HUES64 (cell line): ENCODE data around the gene GSS.

Experiments used
- H3K27ac ChIP-seq: 2 replicates; pipeline ENCODE4 v1.7.0; 2013; ENCODE audit warnings: low read depth, low read length, inconsistent platforms
- H3K27me3 ChIP-seq: 2 replicates; pipeline ENCODE4 v1.6.1; 2013; ENCODE audit warnings: mild to moderate bottlenecking, low read length; ENCODE audit not compliant: insufficient read depth
- H3K36me3 ChIP-seq: 2 replicates; pipeline ENCODE4 v1.6.1; 2013; ENCODE audit warnings: mild to moderate bottlenecking, low read length; ENCODE audit not compliant: insufficient read depth
- H3K4me1 ChIP-seq: 2 replicates; pipeline ENCODE4 v1.6.1; 2013; ENCODE audit warnings: mild to moderate bottlenecking, low read length, moderate library complexity; ENCODE audit not compliant: insufficient read depth
- H3K4me3 ChIP-seq: 2 replicates; pipeline ENCODE4 v1.5.1; 2013; ENCODE audit warnings: mild to moderate bottlenecking, low read length, moderate library complexity
- H3K9ac ChIP-seq: 2 replicates; pipeline ENCODE4 v1.6.1; 2013; ENCODE audit warnings: mild to moderate bottlenecking, low read depth, low read length
- H3K9me3 ChIP-seq: 2 replicates; pipeline ENCODE4 v1.6.1; 2013; ENCODE audit warnings: low read depth, low read length; ENCODE audit not compliant: insufficient read depth
- WGBS: fragments of 150-250, 120-280 bp; methylation state at CpG from one replicate; pipeline ENCODE4 v1.1.7; 2013; ENCODE audit warnings: missing lambda C conversion rate; 5-methylcytosine and 5-hydroxymethylcytosine counted together

Gene GSS

DNA sequence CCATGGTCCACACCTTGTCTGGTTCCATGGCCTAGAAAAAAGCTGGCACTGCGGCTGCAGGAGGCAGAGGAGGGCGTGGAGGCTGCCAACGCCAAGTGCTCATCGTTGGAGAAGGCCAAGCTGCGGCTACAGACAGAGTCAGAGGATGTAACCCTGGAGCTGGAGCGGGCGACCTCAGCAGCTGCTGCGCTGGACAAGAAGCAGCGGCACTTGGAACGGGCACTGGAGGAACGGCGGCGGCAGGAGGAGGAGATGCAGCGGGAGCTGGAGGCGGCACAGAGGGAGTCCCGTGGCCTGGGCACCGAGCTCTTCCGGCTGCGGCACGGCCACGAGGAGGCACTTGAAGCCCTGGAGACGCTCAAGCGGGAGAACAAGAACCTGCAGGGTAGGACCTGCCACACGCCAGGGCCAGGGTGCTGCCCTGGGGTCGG is 43.4 kb upstream of the GSS start:
- no peaks in the 10 kb centered on the region for H3K27me3 ChIP-seq
- no peaks in the 10 kb centered on the region for H3K9me3 ChIP-seq
- H3K4me1 ChIP-seq, result no peaks in the 10 kb centered on the region
- H3K27ac ChIP-seq, result no peak overlapping the region
- no peak overlapping the region for H3K9ac ChIP-seq
- no peak overlapping the region for H3K4me3 ChIP-seq
- WGBS, result 95% methylated on average over 25 of the region's 25 CpGs
- peaks cover 53% of the 10 kb centered on the region for H3K36me3 ChIP-seq

DNA sequence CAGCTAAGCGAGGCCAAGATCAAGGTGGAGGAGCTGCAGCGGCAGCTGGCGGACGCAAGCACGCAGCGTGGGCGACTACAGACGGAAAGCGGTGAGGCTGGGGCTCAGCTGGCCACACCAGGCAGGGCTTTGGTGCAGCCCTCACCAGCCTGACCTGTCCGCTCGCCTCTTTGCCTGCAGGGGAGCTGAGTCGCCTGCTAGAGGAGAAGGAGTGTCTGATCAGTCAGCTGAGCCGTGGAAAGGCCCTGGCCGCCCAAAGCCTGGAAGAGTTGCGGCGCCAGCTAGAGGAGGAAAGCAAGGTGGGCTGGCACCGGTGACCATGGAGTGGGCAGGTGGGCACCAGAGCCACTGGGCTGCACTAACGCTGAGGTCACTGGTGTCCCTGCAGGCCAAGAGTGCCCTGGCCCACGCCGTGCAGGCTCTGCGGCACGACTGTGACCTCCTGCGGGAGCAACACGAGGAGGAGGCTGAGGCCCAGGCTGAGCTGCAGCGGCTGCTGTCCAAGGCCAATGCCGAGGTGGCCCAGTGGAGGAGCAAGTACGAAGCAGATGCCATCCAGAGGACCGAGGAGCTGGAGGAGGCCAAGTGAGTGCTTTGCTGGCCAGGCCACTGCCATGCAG is 42.8 kb upstream of the GSS start:
- H3K9me3 ChIP-seq, result no peaks in the 10 kb centered on the region
- H3K27ac ChIP-seq, result no peak overlapping the region
- H3K9ac ChIP-seq, result no peak overlapping the region
- no peak overlapping the region for H3K4me3 ChIP-seq
- H3K27me3 ChIP-seq, result no peaks in the 10 kb centered on the region
- peaks cover 51% of the 10 kb centered on the region for H3K36me3 ChIP-seq
- 92% methylated on average over 28 of the region's 28 CpGs for WGBS
- no peaks in the 10 kb centered on the region for H3K4me1 ChIP-seq

DNA sequence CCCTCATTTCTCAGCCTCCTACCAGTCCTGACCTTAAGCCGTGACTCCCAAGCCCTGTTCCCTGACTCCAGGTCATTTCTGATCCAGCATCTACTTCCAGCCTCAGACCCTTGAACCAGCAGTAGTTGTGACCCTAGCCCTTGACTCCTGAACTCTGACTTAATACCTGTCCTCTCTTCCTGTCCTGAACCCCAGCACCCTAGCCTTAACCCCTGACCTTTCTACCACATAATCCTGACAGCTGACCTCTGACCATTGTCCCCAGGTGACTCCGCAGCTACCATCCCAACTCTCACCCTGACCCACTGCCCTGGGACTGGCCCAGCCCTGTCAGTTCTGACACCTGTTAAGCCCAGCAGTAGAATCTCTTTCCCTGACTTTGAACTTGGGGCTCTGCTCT is 42.2 kb upstream of the GSS start:
- no peaks in the 10 kb centered on the region for H3K9me3 ChIP-seq
- no peak overlapping the region for H3K9ac ChIP-seq
- WGBS, result 95% methylated on average over 2 of the region's 2 CpGs
- no peaks in the 10 kb centered on the region for H3K27me3 ChIP-seq
- peaks cover 44% of the 10 kb centered on the region for H3K36me3 ChIP-seq
- no peaks in the 10 kb centered on the region for H3K4me1 ChIP-seq
- H3K27ac ChIP-seq, result no peak overlapping the region
- H3K4me3 ChIP-seq, result no peak overlapping the region

DNA sequence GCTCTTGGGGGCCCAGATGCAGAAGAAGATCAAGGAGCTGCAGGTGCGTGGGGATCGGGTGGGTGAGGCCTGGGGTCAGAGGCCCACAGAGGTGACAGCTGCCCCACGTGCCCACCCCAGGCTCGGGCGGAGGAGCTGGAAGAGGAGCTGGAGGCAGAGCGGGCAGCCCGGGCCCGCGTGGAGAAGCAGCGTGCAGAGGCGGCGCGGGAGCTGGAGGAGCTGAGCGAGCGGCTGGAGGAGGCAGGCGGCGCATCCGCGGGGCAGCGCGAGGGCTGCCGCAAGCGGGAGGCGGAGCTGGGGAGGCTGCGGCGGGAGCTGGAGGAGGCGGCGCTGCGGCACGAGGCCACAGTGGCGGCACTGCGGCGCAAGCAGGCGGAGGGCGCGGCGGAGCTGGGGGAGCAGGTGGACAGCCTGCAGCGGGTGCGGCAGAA is 41.5 kb upstream of the GSS start:
- Histone ChIP-seq H3K27ac (no peak overlapping the region), H3K4me1 (no peaks in the 10 kb centered on the region), H3K27me3 (no peaks in the 10 kb centered on the region), H3K9me3 (no peaks in the 10 kb centered on the region), H3K4me3 (no peak overlapping the region), H3K9ac (no peak overlapping the region), H3K36me3 (peaks cover 38% of the 10 kb centered on the region)
- WGBS, result 95% methylated on average over 39 of the region's 39 CpGs

DNA sequence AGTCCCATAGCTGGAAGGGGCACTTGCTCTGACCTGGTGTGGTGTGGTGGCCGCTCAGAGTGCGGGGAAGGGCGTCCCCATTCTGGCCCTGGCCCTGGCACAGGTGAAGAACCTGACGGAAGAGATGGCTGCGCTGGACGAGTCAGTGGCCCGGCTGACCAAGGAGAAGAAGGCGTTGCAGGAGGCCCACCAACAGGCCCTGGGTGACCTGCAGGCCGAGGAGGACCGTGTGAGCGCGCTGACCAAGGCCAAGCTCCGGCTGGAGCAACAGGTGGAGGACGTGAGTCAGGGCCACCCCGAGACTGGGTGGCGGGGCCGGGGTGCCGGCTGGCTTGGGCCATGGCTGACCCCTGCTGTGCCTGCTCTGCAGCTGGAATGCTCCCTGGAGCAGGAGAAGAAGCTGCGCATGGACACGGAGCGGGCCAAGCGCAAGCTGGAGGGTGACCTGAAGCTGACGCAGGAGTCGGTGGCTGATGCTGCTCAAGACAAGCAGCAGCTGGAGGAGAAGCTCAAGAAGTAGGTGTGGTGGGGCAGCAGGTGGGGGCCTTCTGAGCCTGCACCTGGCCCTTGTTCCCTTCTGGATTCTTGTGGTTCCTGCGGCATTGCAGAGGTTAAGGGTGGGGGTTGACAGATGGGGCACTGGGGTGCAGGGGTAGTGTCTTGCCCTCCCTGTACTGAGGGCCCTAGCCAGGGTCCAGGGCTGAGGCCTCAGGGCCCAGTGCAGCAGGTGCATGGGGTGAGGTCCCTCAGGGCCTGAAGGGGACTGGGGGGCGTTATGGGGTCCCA is 40.8 kb upstream of the GSS start:
- no peak overlapping the region for H3K27ac ChIP-seq
- no peaks in the 10 kb centered on the region for H3K4me1 ChIP-seq
- no peak overlapping the region for H3K4me3 ChIP-seq
- no peaks in the 10 kb centered on the region for H3K27me3 ChIP-seq
- peaks cover 31% of the 10 kb centered on the region for H3K36me3 ChIP-seq
- WGBS, result 96% methylated on average over 26 of the region's 26 CpGs
- no peaks in the 10 kb centered on the region for H3K9me3 ChIP-seq
- no peak overlapping the region for H3K9ac ChIP-seq

DNA sequence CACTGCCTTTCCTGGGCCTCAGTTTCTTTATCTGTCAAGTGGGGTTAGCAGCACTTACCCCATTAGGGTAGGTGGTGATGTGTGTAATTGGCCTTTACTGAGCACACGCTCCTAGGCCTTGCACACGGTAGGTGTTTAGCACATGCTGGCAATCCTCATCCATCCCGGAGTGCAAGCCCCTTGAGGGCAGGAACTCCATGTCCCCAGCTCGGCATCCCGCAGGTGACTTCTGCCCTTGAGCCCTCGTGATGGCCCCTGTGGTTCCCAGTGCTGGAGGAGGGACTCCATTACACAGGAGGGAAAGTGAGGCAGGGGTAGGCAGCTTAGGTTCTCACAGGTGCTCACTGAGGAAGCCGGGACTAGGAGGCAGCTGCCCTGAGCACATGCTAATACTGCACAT is 40.1 kb upstream of the GSS start:
- H3K4me1 ChIP-seq, result no peaks in the 10 kb centered on the region
- H3K36me3 ChIP-seq, result peaks cover 24% of the 10 kb centered on the region
- no peak overlapping the region for H3K27ac ChIP-seq
- H3K4me3 ChIP-seq, result no peak overlapping the region
- no peaks in the 10 kb centered on the region for H3K27me3 ChIP-seq
- no peak overlapping the region for H3K9ac ChIP-seq
- 88% methylated on average over 7 of the region's 7 CpGs for WGBS
- no peaks in the 10 kb centered on the region for H3K9me3 ChIP-seq

DNA sequence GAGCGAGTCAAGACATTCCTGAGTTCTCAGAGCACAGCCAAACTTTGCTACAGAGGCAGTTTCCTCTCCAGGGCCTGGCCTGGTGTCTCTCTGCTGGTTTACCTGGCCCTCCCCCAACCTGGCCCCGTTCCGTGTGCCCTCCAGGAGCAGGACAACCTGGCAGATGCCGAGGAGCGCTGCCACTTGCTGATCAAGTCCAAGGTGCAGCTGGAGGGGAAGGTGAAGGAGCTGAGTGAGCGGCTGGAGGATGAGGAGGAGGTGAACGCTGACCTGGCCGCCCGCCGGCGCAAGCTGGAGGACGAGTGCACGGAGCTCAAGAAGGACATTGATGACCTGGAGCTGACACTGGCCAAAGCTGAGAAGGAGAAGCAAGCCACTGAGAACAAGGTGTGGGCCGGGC is 39.6 kb upstream of the GSS start:
- WGBS, result 95% methylated on average over 14 of the region's 14 CpGs
- H3K36me3 ChIP-seq, result peaks cover 19% of the 10 kb centered on the region
- no peak overlapping the region for H3K27ac ChIP-seq

DNA sequence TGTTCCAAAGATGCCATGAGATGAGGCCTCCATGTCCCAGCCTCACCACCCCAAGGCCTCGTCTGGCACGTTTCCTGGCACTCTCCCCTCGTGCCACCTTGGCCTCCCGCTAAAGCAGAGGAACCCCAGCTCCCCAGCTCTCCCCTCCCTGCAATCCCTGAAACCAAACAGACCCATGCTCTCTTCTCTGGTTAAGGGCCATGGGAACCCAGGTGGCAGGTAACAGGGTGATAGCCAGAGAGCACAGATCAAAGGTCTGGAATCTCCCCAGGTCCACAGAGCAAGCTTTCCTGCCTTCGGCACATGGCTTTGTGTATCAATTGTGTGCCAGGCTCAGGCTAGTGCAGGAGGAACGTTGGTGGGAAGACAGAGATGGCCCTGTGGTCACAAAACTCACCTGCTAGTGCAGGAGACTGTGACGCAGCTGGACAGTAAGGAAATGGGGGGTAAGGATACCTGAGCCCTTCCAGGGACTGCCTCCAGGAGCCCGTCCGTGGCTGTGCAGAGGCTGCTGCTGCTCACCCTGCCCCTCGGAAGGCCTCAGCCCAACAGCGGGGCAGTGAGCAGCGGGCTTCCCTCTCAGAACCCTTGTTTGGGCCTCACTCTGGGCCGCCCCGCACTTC is 39.0 kb upstream of the GSS start:
- 84% methylated on average over 14 of the region's 14 CpGs for WGBS
- H3K9me3 ChIP-seq, result no peaks in the 10 kb centered on the region
- H3K27me3 ChIP-seq, result no peaks in the 10 kb centered on the region
- no peak overlapping the region for H3K4me3 ChIP-seq
- no peaks in the 10 kb centered on the region for H3K4me1 ChIP-seq
- peaks cover 13% of the 10 kb centered on the region; the same call in 1 of the 2 replicates for H3K36me3 ChIP-seq
- no peak overlapping the region for H3K9ac ChIP-seq
- no peak overlapping the region for H3K27ac ChIP-seq

More for the DNA sequence above, 39.6 kb upstream of the GSS start:
- Histone ChIP-seq H3K9me3 (no peaks in the 10 kb centered on the region), H3K4me1 (no peaks in the 10 kb centered on the region), H3K9ac (no peak overlapping the region), H3K4me3 (no peak overlapping the region), H3K27me3 (no peaks in the 10 kb centered on the region)

DNA sequence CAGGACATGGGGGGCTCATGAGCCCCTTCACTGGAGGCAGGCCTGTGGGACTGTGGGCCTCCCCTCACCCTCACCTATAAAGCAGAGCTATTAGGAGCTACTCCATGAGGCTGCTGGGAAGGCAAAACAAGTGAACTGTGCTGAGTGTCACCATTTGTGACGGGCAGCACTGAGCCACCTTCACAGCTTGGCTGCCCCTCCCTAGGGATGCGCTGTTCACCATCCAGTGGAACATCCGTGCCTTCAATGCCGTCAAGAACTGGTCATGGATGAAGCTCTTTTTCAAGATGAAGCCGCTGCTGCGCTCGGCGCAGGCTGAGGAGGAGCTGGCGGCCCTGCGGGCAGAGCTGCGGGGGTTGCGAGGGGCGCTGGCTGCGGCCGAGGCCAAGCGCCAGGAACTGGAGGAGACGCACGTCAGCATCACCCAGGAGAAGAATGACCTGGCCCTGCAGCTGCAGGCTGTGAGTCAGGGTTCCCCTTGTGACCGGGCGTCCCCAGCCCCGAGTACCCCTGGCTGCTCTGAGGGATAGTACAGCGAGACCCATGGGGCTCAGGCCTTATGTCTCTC is 38.4 kb upstream of the GSS start:
- H3K36me3 ChIP-seq, result peaks cover 11% of the 10 kb centered on the region; the same call in 1 of the 2 replicates
- no peak overlapping the region for H3K27ac ChIP-seq
- 94% methylated on average over 22 of the region's 22 CpGs for WGBS
- H3K9me3 ChIP-seq, result no peaks in the 10 kb centered on the region
- no peak overlapping the region for H3K4me3 ChIP-seq
- H3K4me1 ChIP-seq, result no peaks in the 10 kb centered on the region
- no peaks in the 10 kb centered on the region for H3K27me3 ChIP-seq
- no peak overlapping the region for H3K9ac ChIP-seq

DNA sequence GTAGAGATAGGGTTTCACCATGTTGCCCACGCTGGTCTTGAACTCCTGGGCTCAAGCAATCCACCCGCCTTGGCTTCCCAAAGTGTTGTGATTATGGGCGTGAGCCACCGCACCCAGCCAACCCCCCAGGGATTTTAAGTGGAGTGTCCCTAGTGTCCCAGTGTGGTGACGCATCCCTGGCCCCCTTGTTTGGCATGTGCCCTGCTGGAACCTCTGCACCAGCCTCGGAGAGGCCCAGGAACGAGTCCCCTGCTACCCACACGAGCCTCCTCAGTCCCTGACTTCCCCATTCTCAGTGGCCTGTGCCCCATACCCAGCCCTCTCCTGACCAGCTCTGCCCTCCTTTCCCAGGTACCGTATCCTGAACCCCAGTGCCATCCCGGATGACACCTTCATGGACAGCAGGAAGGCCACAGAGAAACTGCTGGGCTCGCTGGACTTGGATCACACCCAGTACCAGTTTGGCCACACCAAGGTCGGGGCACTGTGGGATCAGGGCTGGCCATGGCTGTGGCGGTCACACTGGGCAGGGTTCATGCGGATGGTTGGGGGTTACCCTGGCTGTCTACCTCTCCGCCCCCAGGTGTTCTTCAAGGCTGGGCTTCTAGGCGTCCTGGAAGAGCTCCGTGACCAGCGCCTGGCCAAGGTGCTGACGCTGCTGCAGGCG is 37.3 kb upstream of the GSS start:
- WGBS, result 96% methylated on average over 20 of the region's 20 CpGs
- Histone ChIP-seq H3K4me1 (no peaks in the 10 kb centered on the region), H3K27ac (no peak overlapping the region), H3K9ac (no peak overlapping the region), H3K4me3 (no peak overlapping the region), H3K36me3 (peaks cover 8% of the 10 kb centered on the region; the same call in 1 of the 2 replicates), H3K9me3 (no peaks in the 10 kb centered on the region), H3K27me3 (no peaks in the 10 kb centered on the region)
